GM10266 (cell line): Measurements from ENCODE around the gene OR2AE1.

Source experiments
- DNase-seq: peaks from one replicate; pipeline ENCODE4 v3.0.0; 2012; ENCODE audit errors: extremely low spot score
- CTCF ChIP-seq: IDR thresholded peaks from 2 replicates; pipeline ENCODE4 v1.5.1; 2012; ENCODE audit warnings: mild to moderate bottlenecking, low read depth; ENCODE audit not compliant: control insufficient read depth, insufficient read depth; ENCODE audit errors: missing control alignments

OR2AE1 gene

GRCh38 chr7:99876933-99877332, at the start of gene OR2AE1:
Gene OR2AE1 (minus strand): TSS chr7:99877033. CDS start chr7:99877033, 0 bp downstream.
- TF ChIP-seq CTCF = no peak
- no peak for DNase-seq

GRCh38 chr7:99926321-99926720, 49.5 kb upstream of the OR2AE1 start:
- no peak for TF ChIP-seq CTCF

GRCh38 chr7:99923200-99923599, 46.4 kb upstream of the OR2AE1 start:
- no peak for TF ChIP-seq CTCF
- DNase-seq = no peak

More at GRCh38 chr7:99926321-99926720, 49.5 kb upstream of the OR2AE1 start:
- DNase-seq = no peak

GRCh38 chr7:99920149-99920548, 43.3 kb upstream of the OR2AE1 start:
- DNase-seq = no peak
- TF ChIP-seq CTCF = no peak

- no peak for TF ChIP-seq CTCF
- DNase-seq = no peak
These were observed 42.9 kb upstream of the OR2AE1 start for GRCh38 chr7:99919814-99920112.

- TF ChIP-seq CTCF = peak; percentile 38
- DNase-seq = peak; percentile 95
These were observed 42.4 kb upstream of the OR2AE1 start, which contains the start of gene TRIM4 for GRCh38 chr7:99918959-99919813. Gene TRIM4 (minus strand): TSS chr7:99919530. CDS start chr7:99919401, 129 bp downstream.

- no peak for DNase-seq
- no peak for TF ChIP-seq CTCF
These were observed 34.1 kb upstream of the OR2AE1 start for GRCh38 chr7:99910976-99911375.
